IPS-18c (cell line): ENCODE data around the gene TTC39B.

Source experiments
- H3K4me3 ChIP-seq: 2 replicates; pipeline ENCODE4 v1.7.0; 2013; ENCODE audit warnings: low read depth, mild to moderate bottlenecking, low read length, moderate library complexity; ENCODE audit not compliant: insufficient read depth
- H3K9me3 ChIP-seq: one replicate; pipeline ENCODE4 v1.6.1; 2013; ENCODE audit warnings: mild to moderate bottlenecking, low read length, moderate library complexity; ENCODE audit not compliant: control insufficient read depth, insufficient read depth

Gene TTC39B

DNA sequence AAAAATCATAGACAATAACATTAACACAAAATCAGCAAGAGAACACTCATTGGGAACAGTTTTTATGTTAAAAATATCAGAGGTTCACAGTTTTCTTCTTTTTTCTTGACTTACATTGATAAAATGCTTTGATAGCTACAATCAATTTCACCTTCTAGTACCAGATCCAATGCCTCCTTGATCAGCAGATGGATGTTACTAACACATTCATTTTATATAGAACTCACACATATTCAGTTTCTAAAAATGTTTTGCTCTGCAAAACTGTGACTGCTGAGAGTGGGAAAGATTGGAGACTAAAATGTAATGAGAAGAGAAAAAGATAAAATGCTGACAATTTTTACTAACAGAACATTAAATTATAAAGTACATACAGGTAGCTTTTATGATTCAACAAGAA is 143.1 kb downstream of the TTC39B start:
- no peaks in the 10 kb centered on the region for H3K9me3 ChIP-seq
- H3K4me3 ChIP-seq: no peak overlapping the region

DNA sequence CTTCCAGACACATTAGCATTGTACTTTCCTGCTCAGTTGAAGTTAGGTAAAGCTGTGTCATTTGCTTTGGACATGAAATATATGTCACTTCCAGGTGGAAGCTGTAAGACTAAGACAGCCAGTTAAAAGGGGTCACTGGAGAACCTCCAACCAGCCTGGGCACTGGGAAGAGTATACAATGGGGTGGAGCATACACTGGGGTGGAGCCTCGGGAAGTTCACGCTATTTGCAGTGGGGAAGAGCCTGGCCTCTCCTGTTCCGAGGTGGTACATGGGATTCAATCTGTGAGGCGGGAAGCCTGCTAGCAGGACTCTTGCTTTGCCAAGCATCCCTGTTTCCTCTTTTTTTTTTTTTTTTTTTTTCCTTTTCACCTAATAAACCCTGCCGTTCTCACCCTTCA is 145.3 kb downstream of the TTC39B start:
- Histone ChIP-seq H3K9me3 (no peaks in the 10 kb centered on the region), H3K4me3 (no peak overlapping the region)

DNA sequence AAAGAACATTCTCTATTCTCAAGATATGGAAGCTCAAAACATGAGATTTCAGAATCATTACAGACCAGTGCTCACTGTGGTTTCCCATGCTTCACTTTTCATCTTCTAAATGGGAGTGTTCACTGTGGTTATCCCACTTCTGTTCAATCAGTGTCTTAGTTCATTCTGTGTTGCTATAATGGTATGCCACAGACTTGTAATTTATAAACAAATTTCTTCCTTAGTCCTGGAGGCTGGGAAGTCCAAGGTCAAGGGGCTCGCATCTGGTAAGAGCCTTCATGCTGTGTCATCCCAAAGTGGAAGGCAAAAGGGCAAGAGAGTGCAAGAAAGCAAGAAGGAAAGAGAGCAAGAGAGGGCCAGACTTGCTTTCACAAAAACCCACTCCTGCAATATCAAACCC is 146.3 kb downstream of the TTC39B start:
- Histone ChIP-seq H3K9me3 (no peaks in the 10 kb centered on the region), H3K4me3 (no peak overlapping the region)

DNA sequence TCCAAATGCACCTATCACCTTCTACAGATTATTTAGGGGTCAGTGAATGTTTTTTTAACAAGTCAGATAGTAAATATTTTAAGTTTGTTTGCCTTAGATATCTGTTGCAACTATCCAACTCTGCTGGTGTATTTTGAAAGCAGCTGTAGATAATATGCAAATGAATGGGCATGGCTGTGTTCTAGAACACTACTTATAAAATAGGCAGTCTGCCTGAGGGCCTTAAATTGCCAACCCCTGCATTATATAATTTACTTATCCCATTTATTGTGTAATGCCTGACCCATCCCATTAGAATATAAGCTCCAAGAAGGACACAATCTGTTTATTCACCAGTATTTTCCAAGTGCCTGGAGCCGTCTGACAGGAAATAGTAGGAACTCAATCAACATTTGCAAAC is 149.0 kb downstream of the TTC39B start:
- no peak overlapping the region for H3K4me3 ChIP-seq
- H3K9me3 ChIP-seq: no peaks in the 10 kb centered on the region

DNA sequence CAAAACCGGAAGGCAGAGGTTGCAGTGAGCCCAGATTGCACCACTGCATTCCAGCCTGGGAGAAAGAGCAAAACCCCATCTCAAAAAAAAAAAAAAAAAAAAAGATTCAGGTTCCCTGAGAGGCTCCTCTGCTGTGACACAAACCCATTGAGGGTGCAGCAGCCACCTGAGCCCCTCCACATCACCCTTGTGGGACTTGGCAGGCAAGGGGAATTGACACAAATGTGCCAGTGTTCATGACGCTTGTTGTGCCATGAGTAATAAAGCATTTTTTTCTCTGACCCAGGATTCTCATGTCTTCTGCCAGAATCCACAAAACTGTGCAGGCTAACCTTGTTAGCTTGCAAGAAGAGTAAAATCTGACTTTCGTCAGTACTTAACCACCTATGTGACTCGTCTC is 149.6 kb downstream of the TTC39B start:
- Histone ChIP-seq H3K9me3 (no peaks in the 10 kb centered on the region), H3K4me3 (no peak overlapping the region)

DNA sequence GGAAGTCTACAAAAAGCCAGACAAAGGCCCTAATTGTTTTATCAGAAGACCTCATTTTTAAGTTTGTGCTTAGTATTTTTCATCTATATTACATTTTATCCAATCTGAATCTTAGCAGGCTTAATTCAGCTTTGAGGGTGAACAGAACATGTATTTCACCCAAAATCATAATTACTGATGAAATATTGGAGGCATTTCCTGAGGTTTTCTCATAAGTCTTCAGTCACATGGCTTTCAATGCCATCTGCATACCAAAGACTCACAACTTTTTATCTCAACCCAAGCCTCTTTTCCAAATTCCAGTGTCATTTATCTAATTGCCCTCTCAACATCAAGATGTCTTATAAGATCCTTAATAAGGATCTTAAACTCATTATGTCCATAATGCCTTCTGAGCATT is 150.8 kb downstream of the TTC39B start:
- H3K9me3 ChIP-seq: peaks cover 2% of the 10 kb centered on the region
- no peak overlapping the region for H3K4me3 ChIP-seq

DNA sequence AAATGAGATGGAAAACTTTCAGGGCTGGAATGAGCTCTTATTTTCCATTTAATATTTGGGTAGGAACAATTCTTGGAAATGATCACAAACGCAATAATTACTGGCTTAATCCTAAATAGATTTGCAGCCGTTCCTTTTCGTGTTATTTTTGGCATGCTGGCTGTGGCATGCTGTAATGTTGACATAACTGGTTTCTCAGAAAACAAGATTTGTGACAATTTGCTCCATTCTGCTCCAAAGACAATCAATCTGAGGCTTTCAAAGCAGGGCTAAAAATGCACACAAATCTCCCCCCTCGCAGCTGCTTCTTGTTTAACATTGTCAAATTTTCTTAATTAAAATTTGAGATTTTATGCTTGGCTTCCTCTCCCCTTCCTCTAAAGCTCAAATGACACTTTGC is 151.2 kb downstream of the TTC39B start:
- Histone ChIP-seq H3K9me3 (peaks cover 2% of the 10 kb centered on the region), H3K4me3 (no peak overlapping the region)

DNA sequence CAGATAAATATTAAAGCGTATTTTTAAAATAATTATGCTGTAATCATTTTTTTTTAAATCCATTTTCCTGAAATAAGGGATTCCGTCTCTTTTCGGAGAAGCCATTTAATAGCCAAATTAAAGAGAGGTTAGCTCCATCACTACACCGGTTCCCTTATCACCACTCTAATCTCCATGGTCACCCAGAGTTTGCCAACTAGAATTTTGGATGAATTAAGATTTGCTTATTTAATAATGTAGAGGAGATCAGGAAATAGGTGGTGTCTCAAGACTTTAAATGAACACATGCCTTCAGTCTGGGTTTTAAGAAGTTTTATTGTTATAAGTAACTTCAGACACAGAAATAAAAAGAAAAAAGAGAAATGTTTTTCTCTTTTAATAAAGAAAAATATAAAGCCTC is 151.7 kb downstream of the TTC39B start:
- Histone ChIP-seq H3K4me3 (no peak overlapping the region), H3K9me3 (peaks cover 2% of the 10 kb centered on the region)

DNA sequence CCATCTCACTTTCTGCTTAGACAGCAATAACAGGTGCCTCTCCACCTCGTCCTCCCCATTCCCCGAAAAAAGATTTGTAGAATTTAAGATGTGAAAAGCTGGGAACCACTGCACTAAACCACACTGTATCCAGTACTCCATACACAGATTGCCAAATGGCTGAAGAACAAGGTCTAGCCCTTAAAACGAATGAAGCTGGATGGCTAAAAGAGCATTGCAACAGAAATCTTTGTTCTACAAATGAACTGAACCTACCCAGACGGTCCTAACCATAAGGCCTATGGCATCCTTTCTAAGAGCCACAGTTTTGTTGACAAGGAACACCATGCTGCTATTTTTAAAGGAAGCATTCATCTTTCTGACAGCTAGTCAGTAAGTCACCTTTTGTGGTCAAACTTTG is 152.3 kb downstream of the TTC39B start:
- peaks cover 2% of the 10 kb centered on the region for H3K9me3 ChIP-seq
- H3K4me3 ChIP-seq: no peak overlapping the region

DNA sequence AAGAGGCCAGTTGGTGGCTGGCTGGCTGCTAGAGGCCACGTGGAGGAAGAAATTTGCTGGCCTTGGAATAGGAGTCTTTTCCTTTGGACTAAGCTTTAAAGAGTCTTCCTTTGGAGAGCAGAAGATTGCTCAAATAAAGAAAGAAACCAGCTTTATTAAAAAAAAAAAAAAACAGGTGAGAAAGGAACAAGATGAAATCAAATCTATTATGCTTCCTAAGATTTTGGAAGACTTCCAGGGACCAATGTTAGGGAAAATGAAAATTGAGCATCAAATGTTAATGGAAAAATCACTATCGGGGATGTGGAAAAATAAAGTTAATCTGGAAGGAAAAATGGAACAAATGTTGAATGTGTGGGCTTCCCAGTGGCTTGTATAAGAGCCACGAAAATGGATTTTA is 153.1 kb downstream of the TTC39B start:
- Histone ChIP-seq H3K4me3 (no peak overlapping the region), H3K9me3 (peaks cover 2% of the 10 kb centered on the region)

DNA sequence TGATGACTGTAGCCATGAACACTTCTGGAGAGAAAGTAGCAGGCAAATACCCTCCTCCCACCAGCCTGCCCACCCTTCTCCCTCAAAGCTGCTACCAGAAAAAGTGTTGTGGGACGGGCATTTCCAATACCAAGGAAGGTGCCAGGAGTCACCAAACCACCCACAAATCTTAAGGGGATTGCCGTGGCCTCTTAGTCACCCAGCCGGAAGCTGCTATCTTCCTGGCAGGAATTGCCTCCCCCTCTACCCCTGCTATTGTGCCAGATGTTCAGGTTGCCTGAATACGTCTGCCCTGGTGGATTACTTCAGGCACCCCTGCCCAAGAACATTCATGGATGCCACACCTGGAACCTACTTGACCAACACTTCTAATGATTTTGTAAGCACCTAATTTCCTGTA is 156.1 kb downstream of the TTC39B start:
- no peak overlapping the region for H3K4me3 ChIP-seq

DNA sequence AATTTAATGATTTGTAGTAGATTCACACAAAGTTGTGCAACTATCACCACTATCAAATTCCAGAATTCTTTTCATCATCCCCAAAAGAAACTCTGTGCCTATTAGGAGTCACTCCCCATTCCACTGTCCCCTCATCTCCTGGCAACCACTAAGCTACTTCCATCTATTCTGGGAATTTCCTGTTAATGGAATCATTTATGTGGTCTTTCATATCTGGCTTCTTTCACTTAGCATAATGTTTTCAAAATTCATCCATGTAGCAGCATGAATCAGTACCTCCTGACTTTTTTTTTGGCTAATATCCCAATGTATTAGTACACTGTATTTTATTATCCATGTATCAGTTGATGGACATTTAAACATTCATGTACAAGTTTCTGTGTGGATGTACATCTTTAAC is 157.6 kb downstream of the TTC39B start:
- peaks cover 2% of the 10 kb centered on the region for H3K9me3 ChIP-seq
- no peak overlapping the region for H3K4me3 ChIP-seq

More for the DNA sequence above, 156.1 kb downstream of the TTC39B start:
- H3K9me3 ChIP-seq: peaks cover 2% of the 10 kb centered on the region

DNA sequence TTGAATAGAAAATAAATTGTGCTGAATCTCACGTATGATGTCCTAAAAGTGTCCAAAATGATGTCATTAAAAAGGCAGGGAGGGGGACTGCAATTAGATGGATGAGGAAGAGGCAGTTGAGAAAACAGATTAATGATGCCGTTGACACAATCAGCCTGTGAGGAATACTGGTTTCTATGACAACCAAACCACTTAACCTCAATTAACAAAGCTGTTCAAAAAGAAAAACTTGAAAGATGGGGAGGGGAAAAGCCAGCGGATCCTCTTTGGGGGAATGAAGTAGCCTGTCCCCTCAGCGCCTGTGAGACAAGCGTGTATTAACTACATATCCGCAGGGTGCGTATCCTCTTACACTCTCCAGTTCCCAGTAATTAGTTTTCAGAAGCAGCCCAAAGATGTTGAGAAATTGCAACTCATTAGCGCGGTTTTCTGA is 160.7 kb downstream of the TTC39B start:
- Histone ChIP-seq H3K4me3 (no peak overlapping the region), H3K9me3 (no peaks in the 10 kb centered on the region)

DNA sequence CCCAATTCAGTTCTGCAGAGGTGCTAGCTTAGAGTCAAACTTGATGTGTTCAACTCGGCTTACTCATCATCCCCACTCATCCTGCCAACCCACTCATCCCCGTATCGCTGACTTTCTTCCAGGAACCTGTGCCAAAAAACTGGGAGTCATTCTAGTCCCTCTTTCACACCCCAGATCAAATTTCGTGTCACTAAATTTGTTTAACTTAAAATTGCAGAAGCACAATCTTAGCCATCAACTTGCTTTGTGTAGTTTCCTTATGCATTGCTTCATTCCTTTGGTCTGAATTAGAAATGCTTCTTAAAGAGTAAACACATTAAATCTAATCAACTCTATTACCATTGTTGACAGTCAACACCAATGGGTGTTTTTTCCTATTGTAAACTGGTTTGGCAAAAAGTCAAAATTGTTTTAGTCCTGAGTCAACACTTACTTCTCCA is 162.4 kb downstream of the TTC39B start:
- H3K9me3 ChIP-seq: no peaks in the 10 kb centered on the region

DNA sequence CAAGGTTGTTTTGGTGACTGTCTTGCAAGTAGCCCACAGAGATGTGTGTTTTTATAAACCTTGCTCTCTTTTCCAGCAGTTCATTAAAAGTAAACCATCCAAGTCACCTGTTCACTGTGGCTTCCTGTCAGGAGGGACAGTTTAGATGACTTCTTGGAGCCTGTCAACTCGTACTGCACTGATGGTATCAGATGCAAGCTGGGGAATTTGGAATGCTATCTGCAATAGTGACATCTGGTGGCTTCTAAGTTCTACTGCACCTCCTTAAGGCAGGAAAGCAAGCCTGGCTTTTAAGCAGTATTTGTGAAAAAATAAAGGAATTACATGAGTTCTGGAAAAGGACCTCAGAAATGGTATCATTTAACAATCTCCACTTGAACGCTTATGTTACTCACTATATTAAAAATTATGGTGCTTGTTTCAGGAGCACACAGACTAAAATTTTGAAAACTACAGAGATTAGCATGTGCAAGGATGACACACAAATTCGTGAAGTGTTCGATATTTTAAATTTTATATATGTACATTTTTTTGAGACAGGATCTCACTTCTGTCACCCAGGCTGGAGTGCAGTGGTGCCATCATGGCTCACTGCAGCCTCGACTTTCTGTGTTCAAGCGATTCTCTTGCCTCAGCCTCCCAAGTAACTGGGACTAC is 164.0 kb downstream of the TTC39B start:
- Histone ChIP-seq H3K9me3 (no peaks in the 10 kb centered on the region), H3K4me3 (no peak overlapping the region)

More for the DNA sequence above, 162.4 kb downstream of the TTC39B start:
- no peak overlapping the region for H3K4me3 ChIP-seq

DNA sequence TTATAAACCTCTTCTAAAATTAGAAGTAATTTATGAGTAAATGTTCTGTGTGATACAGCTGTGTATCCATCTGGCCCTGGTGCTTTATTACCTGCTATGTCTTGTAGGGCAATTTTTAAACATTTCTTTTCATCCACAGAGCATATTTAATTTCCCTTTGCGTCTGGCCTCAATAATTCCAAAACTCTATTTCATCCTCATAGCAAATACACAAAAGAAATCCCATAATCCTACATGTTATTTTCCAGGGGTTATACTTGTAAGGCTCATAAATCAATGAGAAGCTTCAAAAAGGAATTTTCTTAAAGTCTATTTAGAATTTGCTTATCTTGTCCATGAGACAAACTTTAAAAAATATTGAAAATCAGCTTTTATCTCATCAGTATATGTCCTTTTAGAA is 167.0 kb downstream of the TTC39B start:
- H3K9me3 ChIP-seq: no peaks in the 10 kb centered on the region
- no peak overlapping the region for H3K4me3 ChIP-seq

DNA sequence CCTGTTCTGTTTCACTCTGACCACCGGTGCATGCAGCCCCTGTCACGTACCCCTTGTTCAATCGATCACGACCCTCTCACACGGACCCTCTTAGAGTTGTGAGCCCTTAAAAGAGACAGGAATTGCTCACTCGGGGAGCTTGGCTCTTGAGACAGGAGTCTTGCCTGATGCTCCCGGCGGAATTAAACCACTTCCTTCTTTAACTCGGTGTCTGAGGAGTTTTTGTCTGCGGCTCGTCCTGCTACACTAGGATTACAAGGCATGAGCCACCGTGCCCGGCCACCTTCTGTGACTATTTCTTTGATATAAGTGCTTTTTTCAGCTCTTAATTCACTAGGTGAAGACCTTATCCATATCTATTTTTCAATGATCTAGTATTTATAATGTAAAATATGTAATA is 167.5 kb downstream of the TTC39B start:
- Histone ChIP-seq H3K9me3 (no peaks in the 10 kb centered on the region), H3K4me3 (no peak overlapping the region)

DNA sequence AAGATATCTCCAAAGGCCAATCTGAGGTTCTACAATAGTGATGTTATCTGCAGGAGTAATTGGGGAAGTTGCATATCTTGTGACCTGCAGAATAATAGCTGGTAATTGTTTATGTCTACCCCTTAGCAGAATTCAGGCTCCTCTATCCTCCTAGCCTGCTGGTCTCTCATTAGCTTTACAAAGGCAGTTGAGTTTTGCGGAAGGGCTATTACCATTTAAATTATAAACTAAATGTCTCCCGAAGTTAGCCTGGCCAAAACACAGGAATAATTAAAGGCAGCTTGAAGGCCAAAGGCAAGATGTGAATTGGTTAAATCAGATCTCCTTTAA is 168.7 kb downstream of the TTC39B start:
- Histone ChIP-seq H3K4me3 (no peak overlapping the region), H3K9me3 (no peaks in the 10 kb centered on the region)

DNA sequence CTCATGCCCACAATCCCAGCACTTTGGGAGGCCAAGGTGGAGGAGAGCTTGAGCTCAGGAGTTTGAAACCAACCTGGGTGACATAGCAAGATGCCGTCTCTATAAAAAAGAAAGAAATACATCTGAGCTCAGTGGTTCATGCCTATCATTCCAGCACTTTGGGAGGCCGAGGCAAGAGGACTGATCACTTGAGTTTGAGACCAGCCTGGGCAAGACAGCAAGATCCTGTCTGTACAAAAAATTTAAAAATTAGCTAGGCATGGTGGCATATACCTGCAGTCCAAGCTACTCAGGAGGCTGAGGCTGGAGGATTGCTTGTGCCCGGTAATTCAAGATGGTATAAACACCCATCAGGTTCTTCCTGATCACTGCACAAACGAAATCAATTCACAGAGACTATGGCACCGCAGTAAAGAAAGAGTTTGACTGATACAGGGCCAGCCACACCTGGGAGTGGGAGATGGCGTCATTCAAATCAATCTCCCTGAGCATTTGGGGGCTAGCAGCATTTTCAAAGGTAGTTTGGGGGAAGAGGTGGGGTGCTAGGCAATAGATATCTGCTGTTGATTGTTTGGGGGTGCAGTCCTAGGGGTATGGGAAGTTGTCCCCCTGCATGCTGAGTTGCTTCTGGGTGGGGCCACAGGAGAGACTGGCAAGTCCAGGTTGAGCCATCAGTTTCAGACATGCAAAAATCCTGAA is 169.2 kb downstream of the TTC39B start:
- H3K4me3 ChIP-seq: no peak overlapping the region
- H3K9me3 ChIP-seq: no peaks in the 10 kb centered on the region
